Left ventricle myocardium inferior (tissue), 1 donor: ENCODE results near the gene MEG3. TPM values are rescaled to one million over a fixed set of nuclear protein-coding genes. Genes with fewer than 3 reads are reported as not detected.

ENCODE experiments used
- DNase-seq: peaks from one replicate; pipeline ENCODE4 v3.0.0-alpha.2; 2020
- H3K27ac ChIP-seq: fragments of 200-600 bp; replicated peaks from 2 replicates; pipeline ENCODE4 v1.8.0; 2021
- H3K27me3 ChIP-seq: fragments of 200-600 bp; 2 replicates; pipeline ENCODE4 v1.8.0; 2021; ENCODE audit warnings: low read depth
- H3K36me3 ChIP-seq: fragments of 200-600 bp; 2 replicates; pipeline ENCODE4 v1.8.0; 2021
- H3K4me1 ChIP-seq: fragments of 200-600 bp; 2 replicates; pipeline ENCODE4 v1.8.0; 2021
- H3K4me3 ChIP-seq: fragments of 200-600 bp; 2 replicates; pipeline ENCODE4 v1.8.0; 2021; ENCODE audit warnings: mild to moderate bottlenecking, moderate library complexity
- H3K9me3 ChIP-seq: fragments of 200-600 bp; replicated peaks from 2 replicates; pipeline ENCODE4 v1.8.0; 2021
- intact Hi-C: fragments of 100-400 bp; cut with micrococcal nuclease; formaldehyde crosslinking; loops from one replicate; pipeline ENCODE4 v1.11.0; 2022
- total RNA-seq: library from RNA; stranded (reverse); fragmentation: NEBNext Ultra II Directional; extraction: Animal tissue kit (Norgen Biotek cat#: 25700); gene quantifications from one replicate; pipeline ENCODE4 v1.2.1, GENCODE V29; 2021
- TF ChIP-seq, protein P1 (sequence below): fragments of 200-600 bp; IDR thresholded peaks from 2 replicates; pipeline ENCODE4 v1.8.0; 2021; ENCODE audit warnings: antibody characterized with exemption, mild to moderate bottlenecking, borderline replicate concordance
- donor health status: DM: no; HTN: yes; CAD: no; lungs with severe emphysema.

The MEG3 gene
- total RNA-seq, 1 donor from 2014 or later: 17.5 TPM

DNA sequence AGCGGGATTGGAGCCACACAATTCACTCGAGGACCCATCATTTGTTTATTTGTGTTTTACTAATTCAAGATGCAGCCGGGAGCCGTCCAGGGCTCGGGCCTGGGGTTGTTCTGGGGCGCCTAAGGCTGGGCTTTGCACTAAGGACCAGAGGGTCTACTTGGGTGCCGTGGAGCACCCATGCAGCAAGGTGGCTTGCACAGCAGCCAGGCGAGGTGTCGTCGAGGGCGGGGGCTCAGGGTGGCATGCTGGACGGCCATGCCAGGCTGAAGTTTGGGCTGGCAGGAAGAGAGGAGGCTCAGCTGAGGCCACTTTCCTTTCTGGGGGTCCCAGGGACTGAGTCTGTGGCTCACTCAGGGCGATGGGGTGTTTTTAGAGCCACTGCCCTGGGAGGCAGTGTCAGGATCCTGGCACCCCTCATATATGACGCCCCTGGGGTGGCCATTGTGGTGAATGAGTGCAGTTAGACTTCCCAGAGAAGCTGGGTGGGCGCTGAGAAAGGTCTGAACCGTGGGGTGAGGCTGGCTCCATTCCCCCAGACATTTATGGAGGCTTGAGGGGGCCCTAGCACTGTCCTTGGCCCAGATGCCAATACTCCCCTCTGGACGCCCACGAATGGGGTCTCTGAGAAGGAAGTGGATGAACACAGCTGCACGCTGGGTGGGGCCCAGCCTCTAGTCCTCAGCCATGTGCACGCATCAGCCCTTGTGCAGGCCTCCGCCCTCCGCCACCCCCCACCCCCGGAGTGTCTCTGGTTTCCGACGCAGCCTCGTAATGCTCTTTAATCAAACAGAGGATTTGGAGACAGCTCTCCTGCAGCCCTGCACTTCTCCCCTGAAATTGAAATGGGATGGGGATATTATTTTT lies 11.3 kb downstream of the MEG3 start:
- Histone ChIP-seq H3K4me1 (no peaks in the 10 kb centered on the region), H3K36me3 (no peaks in the 10 kb centered on the region), H3K9me3 (no peaks in the 10 kb centered on the region), H3K4me3 (no peak overlapping the region), H3K27me3 (peaks cover 94% of the 10 kb centered on the region), H3K27ac (no peak overlapping the region)
- TF ChIP-seq, protein P1, sequence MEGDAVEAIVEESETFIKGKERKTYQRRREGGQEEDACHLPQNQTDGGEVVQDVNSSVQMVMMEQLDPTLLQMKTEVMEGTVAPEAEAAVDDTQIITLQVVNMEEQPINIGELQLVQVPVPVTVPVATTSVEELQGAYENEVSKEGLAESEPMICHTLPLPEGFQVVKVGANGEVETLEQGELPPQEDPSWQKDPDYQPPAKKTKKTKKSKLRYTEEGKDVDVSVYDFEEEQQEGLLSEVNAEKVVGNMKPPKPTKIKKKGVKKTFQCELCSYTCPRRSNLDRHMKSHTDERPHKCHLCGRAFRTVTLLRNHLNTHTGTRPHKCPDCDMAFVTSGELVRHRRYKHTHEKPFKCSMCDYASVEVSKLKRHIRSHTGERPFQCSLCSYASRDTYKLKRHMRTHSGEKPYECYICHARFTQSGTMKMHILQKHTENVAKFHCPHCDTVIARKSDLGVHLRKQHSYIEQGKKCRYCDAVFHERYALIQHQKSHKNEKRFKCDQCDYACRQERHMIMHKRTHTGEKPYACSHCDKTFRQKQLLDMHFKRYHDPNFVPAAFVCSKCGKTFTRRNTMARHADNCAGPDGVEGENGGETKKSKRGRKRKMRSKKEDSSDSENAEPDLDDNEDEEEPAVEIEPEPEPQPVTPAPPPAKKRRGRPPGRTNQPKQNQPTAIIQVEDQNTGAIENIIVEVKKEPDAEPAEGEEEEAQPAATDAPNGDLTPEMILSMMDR: no peak
- intact Hi-C loops: no loop called here
- peak; percentile 10 for DNase-seq

DNA sequence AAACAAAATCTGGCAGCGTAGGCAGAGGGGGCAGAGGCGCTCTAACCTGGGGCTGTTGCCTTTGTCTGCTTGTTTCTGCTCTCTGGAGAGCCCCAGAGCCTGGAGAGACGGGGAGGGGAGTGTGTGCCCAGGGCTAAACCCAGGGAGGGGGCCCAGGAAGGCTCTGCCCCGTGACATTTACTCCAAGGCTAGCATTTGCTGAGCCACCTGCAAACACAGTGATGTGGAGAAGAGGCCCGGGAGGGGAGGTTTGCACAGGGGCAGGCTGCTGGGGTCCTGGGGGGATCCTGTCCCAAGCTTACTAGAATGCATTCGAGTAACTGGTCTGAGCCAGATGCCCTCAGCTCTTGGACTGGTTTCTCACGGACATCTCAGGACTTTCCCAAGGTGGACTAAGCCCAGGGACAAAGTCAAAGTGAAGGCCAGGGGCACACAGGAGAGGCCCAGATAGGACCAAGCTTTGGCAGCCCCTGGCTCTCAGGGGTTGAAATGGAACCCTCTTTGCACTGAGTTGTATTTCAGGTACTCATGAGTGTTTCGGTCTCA lies 12.0 kb downstream of the MEG3 start:
- H3K4me1 ChIP-seq: no peaks in the 10 kb centered on the region
- intact Hi-C loops: no loop called here
- TF ChIP-seq, protein P1: no peak
- peaks cover 93% of the 10 kb centered on the region for H3K27me3 ChIP-seq
- no peaks in the 10 kb centered on the region for H3K36me3 ChIP-seq
- no peaks in the 10 kb centered on the region for H3K9me3 ChIP-seq
- peak; percentile 5 for DNase-seq
- H3K27ac ChIP-seq: no peak overlapping the region
- H3K4me3 ChIP-seq: no peak overlapping the region

DNA sequence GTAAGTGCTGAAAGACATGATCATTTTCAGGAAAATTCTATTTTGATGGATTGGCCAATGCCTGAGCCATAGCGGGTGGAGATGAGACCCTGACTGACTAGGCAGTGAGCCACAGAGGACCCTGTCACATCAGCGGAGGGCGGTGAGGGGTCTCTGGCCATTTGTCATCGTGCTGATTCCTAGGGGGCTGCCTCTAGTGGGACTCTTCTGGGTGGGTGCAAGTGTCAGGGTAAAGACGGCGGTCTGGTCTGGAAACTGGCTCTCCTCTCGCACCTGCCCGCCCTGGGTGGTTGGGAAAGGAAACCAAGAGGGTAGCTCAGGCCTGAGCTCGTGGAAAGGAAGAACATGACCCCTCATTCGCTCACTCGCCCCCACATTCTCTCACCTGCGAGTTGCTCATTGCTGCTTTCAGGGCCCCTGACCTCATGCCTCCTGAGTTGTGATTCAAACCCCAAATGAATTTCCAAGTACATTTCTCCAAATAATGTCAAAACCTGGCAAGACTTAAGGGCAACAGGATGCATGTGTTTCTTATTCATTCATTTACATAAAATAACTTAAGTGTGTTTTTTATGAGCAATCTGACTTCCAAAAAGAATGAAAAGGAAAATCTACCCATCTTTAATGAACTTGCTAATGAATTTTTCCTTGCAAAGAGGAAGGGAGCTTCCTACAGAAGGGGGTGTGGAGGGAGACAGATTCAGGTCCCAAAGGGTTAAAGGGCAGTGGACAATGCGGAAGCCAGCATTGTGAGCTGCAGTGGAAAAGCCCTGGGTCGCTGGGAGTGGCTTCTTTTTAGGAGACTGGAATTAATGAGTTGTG lies 12.8 kb downstream of the MEG3 start:
- H3K9me3 ChIP-seq: no peaks in the 10 kb centered on the region
- no peak overlapping the region for H3K4me3 ChIP-seq
- H3K4me1 ChIP-seq: no peaks in the 10 kb centered on the region
- H3K36me3 ChIP-seq: no peaks in the 10 kb centered on the region
- H3K27me3 ChIP-seq: peaks cover 93% of the 10 kb centered on the region
- TF ChIP-seq, protein P1: no peak
- DNase-seq: no peak
- H3K27ac ChIP-seq: no peak overlapping the region
- intact Hi-C loops: no loop called here

DNA sequence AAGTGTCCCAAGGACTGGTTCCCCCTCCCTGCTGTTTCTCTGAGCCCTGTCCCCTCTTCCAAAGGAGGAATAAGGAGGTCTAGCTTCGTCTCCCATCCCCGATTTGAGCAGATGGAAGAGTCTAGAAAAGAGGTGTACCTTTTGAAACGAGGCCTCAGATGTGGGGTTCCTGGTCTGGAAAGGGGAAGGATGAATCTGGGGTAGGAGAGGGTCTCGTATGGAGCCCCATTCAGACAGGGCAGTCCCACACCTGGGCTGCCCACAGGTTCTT lies 13.3 kb downstream of the MEG3 start:
- no peak overlapping the region for H3K4me3 ChIP-seq
- TF ChIP-seq, protein P1: no peak
- H3K9me3 ChIP-seq: no peaks in the 10 kb centered on the region
- no peak for DNase-seq
- H3K27ac ChIP-seq: no peak overlapping the region
- H3K36me3 ChIP-seq: no peaks in the 10 kb centered on the region
- peaks cover 93% of the 10 kb centered on the region for H3K27me3 ChIP-seq
- intact Hi-C loops: no loop called here
- no peaks in the 10 kb centered on the region for H3K4me1 ChIP-seq

DNA sequence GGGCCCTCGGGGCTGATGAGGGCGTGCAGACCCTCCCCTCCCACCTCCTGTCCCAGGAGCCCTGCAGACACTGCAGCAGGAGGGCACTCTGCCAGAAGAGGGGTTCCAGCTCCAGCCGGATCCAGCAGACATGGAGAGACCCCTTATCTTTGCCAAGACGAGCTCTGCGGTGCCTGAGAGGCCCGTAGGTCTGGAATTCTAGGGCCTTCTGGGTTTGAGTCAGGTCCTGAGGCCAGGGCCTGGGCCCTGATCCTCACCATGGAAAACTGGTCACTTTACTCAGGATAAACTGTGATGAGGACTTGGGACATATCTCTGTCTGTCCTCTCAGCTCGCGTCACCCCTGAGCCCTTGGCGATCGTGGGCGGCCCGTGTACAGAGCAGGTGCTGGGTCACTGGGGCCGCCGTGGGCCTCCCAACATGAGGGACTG lies 13.8 kb downstream of the MEG3 start:
- H3K27ac ChIP-seq: no peak overlapping the region
- intact Hi-C loops: no loop called here
- H3K36me3 ChIP-seq: no peaks in the 10 kb centered on the region
- DNase-seq: no peak
- TF ChIP-seq, protein P1: no peak
- no peaks in the 10 kb centered on the region for H3K9me3 ChIP-seq
- H3K4me1 ChIP-seq: no peaks in the 10 kb centered on the region
- peaks cover 93% of the 10 kb centered on the region for H3K27me3 ChIP-seq
- H3K4me3 ChIP-seq: no peak overlapping the region
